ENCODE results near the gene BPGM.

DNA sequence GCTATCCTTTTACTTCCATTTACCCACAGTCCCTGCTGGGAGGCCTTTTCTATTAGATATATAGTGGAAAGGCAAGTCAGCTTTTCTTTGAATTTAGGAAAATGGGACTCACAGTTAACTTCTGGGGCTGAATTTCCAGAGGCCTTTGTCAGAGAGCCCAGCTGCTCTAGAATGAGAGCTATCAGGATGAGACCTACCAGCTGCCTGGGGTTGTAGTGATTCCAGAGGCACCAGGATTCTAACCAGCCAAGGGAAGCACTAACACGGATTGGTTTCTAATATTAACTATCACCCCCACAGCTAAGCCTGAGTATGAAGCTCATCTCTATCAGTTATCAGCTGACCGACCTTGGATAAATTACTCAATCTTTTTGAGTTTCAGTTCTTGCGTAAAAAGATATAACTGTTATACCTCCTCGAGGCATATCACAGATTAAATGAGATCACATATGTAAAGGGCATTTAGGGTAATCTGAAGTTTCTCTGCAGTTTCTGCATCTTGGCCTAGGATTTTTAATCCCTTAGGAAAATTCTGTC lies 76.2 kb downstream of the BPGM start:
- TF ChIP-seq, protein P1, sequence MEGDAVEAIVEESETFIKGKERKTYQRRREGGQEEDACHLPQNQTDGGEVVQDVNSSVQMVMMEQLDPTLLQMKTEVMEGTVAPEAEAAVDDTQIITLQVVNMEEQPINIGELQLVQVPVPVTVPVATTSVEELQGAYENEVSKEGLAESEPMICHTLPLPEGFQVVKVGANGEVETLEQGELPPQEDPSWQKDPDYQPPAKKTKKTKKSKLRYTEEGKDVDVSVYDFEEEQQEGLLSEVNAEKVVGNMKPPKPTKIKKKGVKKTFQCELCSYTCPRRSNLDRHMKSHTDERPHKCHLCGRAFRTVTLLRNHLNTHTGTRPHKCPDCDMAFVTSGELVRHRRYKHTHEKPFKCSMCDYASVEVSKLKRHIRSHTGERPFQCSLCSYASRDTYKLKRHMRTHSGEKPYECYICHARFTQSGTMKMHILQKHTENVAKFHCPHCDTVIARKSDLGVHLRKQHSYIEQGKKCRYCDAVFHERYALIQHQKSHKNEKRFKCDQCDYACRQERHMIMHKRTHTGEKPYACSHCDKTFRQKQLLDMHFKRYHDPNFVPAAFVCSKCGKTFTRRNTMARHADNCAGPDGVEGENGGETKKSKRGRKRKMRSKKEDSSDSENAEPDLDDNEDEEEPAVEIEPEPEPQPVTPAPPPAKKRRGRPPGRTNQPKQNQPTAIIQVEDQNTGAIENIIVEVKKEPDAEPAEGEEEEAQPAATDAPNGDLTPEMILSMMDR (IDR thresholded peaks at IDR 0.05; ENCODE audit: low read length), result no peak
- no peak for TF ChIP-seq EZH2 (IDR thresholded peaks at IDR 0.05; ENCODE audit: borderline replicate concordance, low read length)
